Stimulated activated naive CD4-positive, alpha-beta T cell (primary cell): ENCODE measurements around the gene ADCY2.

Experiments used
- DNase-seq, 6 experiments: peaks; one replicate each; lab custom pipeline; 2025; lab: John Stamatoyannopoulos, UW

The ADCY2 gene

GRCh38 chr5:7784683-7785380 lies 388.9 kb downstream of the ADCY2 start:
- DNase-seq, result no peak

DNA sequence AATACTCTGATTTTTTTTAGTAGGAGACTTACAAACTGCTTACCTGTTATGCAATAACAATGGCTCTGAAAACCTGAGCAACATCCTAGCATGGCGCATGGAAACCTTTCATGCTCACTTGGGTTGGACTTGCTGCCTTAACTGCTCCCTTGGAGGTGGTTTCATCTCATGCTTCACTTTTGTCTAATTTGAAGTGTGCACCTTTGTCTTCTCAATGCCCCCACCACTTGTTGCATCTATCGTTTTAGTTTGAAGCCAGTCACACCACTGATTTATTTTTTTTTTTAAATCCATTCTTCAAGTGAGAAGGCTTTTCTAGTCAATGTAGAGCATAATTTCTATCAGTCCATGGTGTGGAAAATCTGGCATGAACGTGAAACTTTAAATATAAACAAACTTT lies 391.8 kb downstream of the ADCY2 start:
- DNase-seq, result no peak

- no peak for DNase-seq
Observed at GRCh38 chr5:7789567-7789966, 393.6 kb downstream of the ADCY2 start.

- no peak for DNase-seq
Observed at GRCh38 chr5:7793895-7794294, 398.0 kb downstream of the ADCY2 start.

- no peak for DNase-seq
Observed at GRCh38 chr5:7794311-7794710, 398.4 kb downstream of the ADCY2 start.

- DNase-seq, result no peak
Observed at GRCh38 chr5:7794823-7795222, 398.9 kb downstream of the ADCY2 start.

DNA sequence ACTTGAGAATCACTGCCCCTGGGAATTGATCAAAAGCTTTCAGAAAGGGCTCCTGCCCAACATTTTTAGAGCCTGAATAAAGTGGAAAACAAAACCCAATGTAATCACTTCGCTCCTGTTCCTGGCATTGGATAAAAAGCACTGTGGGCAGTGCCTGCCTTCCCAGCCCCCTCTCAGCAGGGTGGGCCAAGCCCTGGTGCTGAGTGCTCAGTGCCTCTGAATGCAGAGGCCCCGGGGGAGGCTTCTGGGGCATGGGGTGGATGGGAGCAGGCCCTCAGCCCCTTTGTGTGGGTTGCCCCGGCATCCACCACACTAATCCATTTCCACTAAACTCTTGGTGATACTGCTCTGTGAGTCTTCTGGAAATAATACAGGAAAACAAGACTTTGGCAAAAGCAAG lies 399.4 kb downstream of the ADCY2 start:
- no peak for DNase-seq

- no peak for DNase-seq
Observed at GRCh38 chr5:7801891-7802614, 406.1 kb downstream of the ADCY2 start.

GRCh38 chr5:7802855-7803254 lies 406.9 kb downstream of the ADCY2 start:
- DNase-seq, result no peak

DNA sequence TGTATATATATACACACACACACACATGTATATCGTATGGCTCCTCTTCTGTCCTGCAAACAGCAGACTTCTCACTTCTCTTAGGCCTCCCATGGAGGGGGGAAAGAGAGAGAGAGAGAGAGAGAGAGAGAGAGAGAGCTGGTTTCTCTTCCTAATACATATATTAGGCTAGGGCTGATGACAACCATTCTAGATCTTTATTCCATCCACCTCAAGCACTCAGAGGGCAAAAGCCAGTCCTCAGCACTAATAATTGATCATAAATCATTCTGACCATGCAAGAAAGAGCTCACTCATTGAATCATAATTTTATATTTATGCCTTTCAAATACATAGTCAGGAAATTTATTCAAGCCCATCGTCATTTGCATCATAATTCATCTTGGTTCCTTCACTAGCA lies 408.0 kb downstream of the ADCY2 start:
- no peak for DNase-seq

DNA sequence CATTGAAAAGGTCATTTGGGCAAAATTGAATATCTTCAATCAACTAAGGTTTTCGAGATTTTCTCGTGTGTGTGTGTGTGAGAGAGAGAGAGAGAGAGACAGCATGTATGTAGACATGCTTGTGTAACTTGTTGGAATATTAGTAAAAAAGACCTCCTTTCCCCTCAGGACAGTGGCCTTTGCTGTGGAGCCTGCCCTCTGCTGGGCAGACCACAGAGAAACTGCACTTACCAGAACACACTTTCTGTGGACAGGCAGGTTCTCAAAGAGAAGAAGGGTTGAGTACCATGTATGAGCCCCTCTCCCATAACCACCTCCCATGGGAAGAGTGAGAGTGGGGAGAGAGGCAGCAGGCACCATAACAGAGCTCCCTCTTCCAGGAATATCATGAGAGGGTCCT lies 409.4 kb downstream of the ADCY2 start:
- no peak for DNase-seq

DNA sequence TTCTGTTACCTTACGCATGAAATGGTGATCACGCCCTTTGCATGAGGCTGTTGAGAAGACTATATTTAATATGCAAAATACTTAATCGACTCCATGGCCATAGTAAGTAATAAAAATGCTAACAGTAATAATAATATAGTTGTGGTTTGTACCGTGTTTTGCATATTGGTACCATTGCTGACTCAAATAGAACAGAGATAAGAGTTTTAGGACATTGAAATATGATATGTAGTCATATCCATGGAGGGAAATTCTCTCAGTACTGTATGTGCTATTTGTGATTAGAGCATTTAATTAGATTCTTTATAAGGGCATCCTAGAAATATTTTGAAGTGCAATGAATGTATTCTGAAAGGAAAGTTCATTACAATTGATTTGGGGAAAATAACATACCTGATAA lies 413.1 kb downstream of the ADCY2 start:
- DNase-seq, result no peak

GRCh38 chr5:7811715-7812114 lies 415.8 kb downstream of the ADCY2 start:
- DNase-seq, result no peak

GRCh38 chr5:7813007-7813406 lies 417.1 kb downstream of the ADCY2 start:
- no peak for DNase-seq

DNA sequence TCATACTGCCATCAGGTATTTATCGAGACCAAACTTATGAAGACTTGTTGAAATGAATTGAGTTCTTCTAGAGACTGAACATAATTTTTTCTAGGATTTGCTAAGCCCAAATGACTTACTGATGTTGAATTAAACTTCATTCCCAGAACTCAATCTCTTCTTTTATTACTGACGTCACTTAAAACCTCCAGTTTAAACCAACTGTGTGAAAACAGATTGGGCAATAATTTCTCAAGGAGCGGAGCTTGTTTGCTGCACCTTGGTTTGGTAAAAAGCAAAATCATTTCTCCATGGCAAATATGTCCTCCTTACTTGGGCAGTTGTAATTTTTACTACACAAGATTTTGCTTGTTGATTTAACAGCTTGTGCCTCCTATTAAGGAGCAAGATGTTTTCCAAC lies 417.6 kb downstream of the ADCY2 start:
- DNase-seq, result no peak

- no peak for DNase-seq
Observed at GRCh38 chr5:7814816-7815215, 418.9 kb downstream of the ADCY2 start.

DNA sequence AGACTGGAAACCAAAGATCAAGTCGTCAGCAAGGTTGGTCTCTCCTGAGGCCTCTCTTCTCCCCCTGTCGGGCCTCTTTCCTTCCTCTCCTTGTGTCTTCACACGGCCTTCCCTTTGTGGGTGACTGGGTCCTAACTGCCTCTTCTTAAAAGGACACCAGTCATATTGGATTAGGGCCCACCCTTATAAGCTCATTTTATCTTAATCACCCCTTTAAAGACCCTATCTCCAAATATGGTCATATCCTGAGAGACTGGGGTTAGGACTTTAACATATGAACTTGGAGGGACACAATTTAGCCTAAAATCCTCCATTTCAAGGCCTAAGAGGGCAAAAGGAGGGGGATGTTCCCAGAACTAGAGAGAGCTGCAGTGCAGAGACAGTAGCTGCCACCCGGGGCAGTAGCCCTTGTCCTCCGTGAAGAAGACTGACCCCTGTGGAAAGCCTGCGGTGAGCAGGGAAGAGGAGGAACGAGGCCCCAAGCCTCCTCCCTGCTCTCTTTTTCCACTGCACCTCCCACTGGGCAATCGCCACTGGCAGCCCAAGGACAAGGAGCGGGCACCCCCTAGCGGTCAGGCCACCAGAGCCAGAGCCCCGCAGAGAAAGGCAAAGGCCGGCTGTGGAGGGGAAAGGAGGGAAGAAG lies 420.1 kb downstream of the ADCY2 start:
- peak in 4 of 6 experiments; percentile 12 to 27 (median 19) for DNase-seq

GRCh38 chr5:7816535-7816901 lies 420.6 kb downstream of the ADCY2 start:
- DNase-seq, result no peak

- DNase-seq, result no peak
Observed at GRCh38 chr5:7822449-7822848, 426.5 kb downstream of the ADCY2 start.

GRCh38 chr5:7823594-7823993 lies 427.7 kb downstream of the ADCY2 start:
- DNase-seq, result no peak

DNA sequence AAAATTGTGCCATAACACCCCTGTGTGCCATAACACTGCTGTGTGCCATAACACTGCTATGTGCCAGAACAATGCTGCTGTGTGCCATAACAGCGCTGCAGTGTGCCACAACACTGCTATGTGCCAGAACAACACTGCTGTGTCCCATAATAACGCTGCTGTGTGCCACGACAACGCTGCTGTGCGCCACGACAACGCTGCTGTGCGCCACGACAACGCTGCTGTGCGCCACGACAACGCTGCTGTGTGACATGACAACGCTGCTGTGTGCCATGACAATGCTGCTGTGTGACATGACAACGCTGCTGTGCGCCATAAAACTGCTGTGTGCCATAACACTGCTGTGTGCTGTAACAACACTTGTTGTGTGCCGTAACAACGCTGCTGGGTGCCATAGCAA lies 429.1 kb downstream of the ADCY2 start:
- DNase-seq, result no peak

GRCh38 chr5:7825630-7826029 lies 429.7 kb downstream of the ADCY2 start:
- DNase-seq, result no peak

- DNase-seq, result no peak
Observed at GRCh38 chr5:7827610-7828009, 431.7 kb downstream of the ADCY2 start.
